C4-2B (cell line): ENCODE measurements around the gene ZSWIM1.

Experiments used
- CTCF ChIP-seq: fragments of 450-650 bp; conservative IDR thresholded peaks from 2 replicates; pipeline ENCODE4 v1.5.1; 2017; ENCODE audit warnings: mild to moderate bottlenecking
- ZFX ChIP-seq: fragments of 450-650 bp; IDR thresholded peaks from 2 replicates; pipeline ENCODE4 v1.6.1; 2017

GRCh38 chr20:45867136-45867818 lies 13.8 kb upstream of the ZSWIM1 start:
- TF ChIP-seq CTCF (no peak), ZFX (no peak)
